ENCODE data around the gene RPL39L.

The RPL39L gene

DNA sequence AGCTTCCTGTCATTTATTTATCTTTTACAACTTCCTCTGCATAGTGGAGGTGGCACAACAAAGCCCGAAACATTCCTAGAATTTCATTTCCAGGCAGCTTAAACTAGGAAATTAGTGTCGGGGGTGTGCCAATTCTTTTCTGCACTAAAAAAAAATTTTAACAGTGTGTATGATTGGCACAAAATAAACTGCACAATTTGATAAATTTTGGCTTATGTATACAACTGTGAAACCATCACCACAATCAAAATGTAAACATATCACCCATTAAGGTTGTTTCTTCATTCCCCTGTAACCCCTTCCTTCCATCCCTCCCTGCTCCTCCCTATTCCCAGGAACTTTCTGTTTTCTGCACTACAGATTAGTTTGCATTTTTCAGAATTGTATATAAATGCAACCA lies 54.7 kb downstream of the RPL39L start:
- TF ChIP-seq TAF1 (IDR thresholded peaks at IDR 0.05; ENCODE audit: borderline replicate concordance, insufficient read depth, low read length) (no peak), POLR2AphosphoS5 (IDR thresholded peaks at IDR 0.05; ENCODE audit: low read depth, low read length) (no peak), FOXP2 (optimal IDR thresholded peaks at IDR 0.05; ENCODE audit: borderline replicate concordance, extremely low read depth, extremely low read length, insufficient read depth) (no peak), SIN3A (IDR thresholded peaks at IDR 0.05; ENCODE audit: borderline replicate concordance, insufficient read depth, low read length) (no peak)
- TF ChIP-seq, protein P1, sequence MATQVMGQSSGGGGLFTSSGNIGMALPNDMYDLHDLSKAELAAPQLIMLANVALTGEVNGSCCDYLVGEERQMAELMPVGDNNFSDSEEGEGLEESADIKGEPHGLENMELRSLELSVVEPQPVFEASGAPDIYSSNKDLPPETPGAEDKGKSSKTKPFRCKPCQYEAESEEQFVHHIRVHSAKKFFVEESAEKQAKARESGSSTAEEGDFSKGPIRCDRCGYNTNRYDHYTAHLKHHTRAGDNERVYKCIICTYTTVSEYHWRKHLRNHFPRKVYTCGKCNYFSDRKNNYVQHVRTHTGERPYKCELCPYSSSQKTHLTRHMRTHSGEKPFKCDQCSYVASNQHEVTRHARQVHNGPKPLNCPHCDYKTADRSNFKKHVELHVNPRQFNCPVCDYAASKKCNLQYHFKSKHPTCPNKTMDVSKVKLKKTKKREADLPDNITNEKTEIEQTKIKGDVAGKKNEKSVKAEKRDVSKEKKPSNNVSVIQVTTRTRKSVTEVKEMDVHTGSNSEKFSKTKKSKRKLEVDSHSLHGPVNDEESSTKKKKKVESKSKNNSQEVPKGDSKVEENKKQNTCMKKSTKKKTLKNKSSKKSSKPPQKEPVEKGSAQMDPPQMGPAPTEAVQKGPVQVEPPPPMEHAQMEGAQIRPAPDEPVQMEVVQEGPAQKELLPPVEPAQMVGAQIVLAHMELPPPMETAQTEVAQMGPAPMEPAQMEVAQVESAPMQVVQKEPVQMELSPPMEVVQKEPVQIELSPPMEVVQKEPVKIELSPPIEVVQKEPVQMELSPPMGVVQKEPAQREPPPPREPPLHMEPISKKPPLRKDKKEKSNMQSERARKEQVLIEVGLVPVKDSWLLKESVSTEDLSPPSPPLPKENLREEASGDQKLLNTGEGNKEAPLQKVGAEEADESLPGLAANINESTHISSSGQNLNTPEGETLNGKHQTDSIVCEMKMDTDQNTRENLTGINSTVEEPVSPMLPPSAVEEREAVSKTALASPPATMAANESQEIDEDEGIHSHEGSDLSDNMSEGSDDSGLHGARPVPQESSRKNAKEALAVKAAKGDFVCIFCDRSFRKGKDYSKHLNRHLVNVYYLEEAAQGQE (IDR thresholded peaks at IDR 0.05; ENCODE audit: insufficient read depth in 1 of 2, low read depth in 2 of 2, low read length in 2 of 2): no peak

GRCh38 chr3:187084126-187084525 lies 55.2 kb downstream of the RPL39L start:
- no peak for TF ChIP-seq SIN3A (IDR thresholded peaks at IDR 0.05; ENCODE audit: borderline replicate concordance, insufficient read depth, low read length)
- TF ChIP-seq, protein P1 (IDR thresholded peaks at IDR 0.05; ENCODE audit: insufficient read depth in 1 of 2, low read depth in 2 of 2, low read length in 2 of 2): no peak
- no peak for TF ChIP-seq TAF1 (IDR thresholded peaks at IDR 0.05; ENCODE audit: borderline replicate concordance, insufficient read depth, low read length)
- TF ChIP-seq FOXP2 (optimal IDR thresholded peaks at IDR 0.05; ENCODE audit: borderline replicate concordance, extremely low read depth, extremely low read length, insufficient read depth): no peak
- TF ChIP-seq POLR2AphosphoS5 (IDR thresholded peaks at IDR 0.05; ENCODE audit: low read depth, low read length): no peak

GRCh38 chr3:187082758-187083375 lies 56.4 kb downstream of the RPL39L start:
- no peak for TF ChIP-seq TAF1 (IDR thresholded peaks at IDR 0.05; ENCODE audit: borderline replicate concordance, insufficient read depth, low read length)
- TF ChIP-seq, protein P1 (IDR thresholded peaks at IDR 0.05; ENCODE audit: insufficient read depth in 1 of 2, low read depth in 2 of 2, low read length in 2 of 2): no peak
- no peak for TF ChIP-seq POLR2AphosphoS5 (IDR thresholded peaks at IDR 0.05; ENCODE audit: low read depth, low read length)
- no peak for TF ChIP-seq SIN3A (IDR thresholded peaks at IDR 0.05; ENCODE audit: borderline replicate concordance, insufficient read depth, low read length)
- TF ChIP-seq FOXP2 (optimal IDR thresholded peaks at IDR 0.05; ENCODE audit: borderline replicate concordance, extremely low read depth, extremely low read length, insufficient read depth): no peak

DNA sequence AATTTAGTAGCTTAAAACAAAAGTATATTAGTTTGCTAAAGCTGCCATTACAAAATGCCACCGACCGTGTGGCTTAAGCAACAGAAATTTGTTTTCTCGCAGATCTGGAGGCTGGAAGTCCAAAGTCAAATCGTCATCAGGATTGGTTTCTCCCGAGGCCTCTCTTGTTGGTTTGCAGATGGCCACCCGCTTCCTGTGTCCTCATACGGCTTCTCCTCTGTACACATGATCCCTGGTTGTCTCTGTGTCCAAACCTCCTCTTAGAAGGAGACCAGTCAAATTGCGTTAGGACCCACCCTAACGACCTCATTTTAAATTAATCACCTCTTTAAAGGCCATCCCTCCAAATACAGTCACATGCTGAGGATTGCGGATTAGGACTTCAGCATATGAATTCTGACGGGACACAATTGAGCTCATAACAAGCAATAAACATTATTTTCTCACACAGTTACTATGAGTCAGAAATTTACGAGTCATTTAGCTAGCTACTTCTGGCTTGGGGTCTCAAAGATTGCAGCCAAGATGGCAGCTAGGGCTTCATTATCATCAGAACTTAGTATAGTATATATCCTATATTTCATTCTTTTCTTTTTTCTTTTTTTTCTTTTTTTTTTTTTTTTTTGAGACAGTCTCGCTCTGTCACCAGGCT lies 58.4 kb downstream of the RPL39L start:
- TF ChIP-seq TAF1 (IDR thresholded peaks at IDR 0.05; ENCODE audit: borderline replicate concordance, insufficient read depth, low read length): no peak
- no peak for TF ChIP-seq POLR2AphosphoS5 (IDR thresholded peaks at IDR 0.05; ENCODE audit: low read depth, low read length)
- no peak for TF ChIP-seq SIN3A (IDR thresholded peaks at IDR 0.05; ENCODE audit: borderline replicate concordance, insufficient read depth, low read length)
- no peak for TF ChIP-seq FOXP2 (optimal IDR thresholded peaks at IDR 0.05; ENCODE audit: borderline replicate concordance, extremely low read depth, extremely low read length, insufficient read depth)
- TF ChIP-seq, protein P1 (IDR thresholded peaks at IDR 0.05; ENCODE audit: insufficient read depth in 1 of 2, low read depth in 2 of 2, low read length in 2 of 2): no peak
